Adipocyte (in vitro differentiated cells): ENCODE measurements around the gene VGLL2.

Experiments
- DNase-seq: peaks from one replicate; pipeline ENCODE4 v3.0.0-alpha.2; 2015; ENCODE audit warnings: low read depth
- H3K27me3 ChIP-seq: replicated peaks from 2 replicates; pipeline ENCODE4 v1.7.0; 2013; ENCODE audit warnings: mild to moderate bottlenecking, low read length, moderate library complexity; ENCODE audit not compliant: control insufficient read depth, insufficient read depth
- H3K36me3 ChIP-seq: 2 replicates; pipeline ENCODE4 v1.7.0; 2013; ENCODE audit warnings: low read length, mild to moderate bottlenecking, moderate library complexity; ENCODE audit not compliant: control insufficient read depth, insufficient read depth, severe bottlenecking
- H3K4me1 ChIP-seq: 2 replicates; pipeline ENCODE4 v1.7.0; 2013; ENCODE audit warnings: mild to moderate bottlenecking, low read length, moderate library complexity; ENCODE audit not compliant: control insufficient read depth, insufficient read depth
- H3K4me3 ChIP-seq: 2 replicates; pipeline ENCODE4 v1.7.0; 2013; ENCODE audit warnings: mild to moderate bottlenecking, low read length, moderate library complexity
- H3K9ac ChIP-seq: 2 replicates; pipeline ENCODE4 v1.7.0; 2013; ENCODE audit warnings: mild to moderate bottlenecking, low read length, moderate library complexity
- H3K9me3 ChIP-seq: 2 replicates; pipeline ENCODE4 v1.7.0; 2013; ENCODE audit warnings: mild to moderate bottlenecking, low read length, moderate library complexity; ENCODE audit not compliant: control insufficient read depth

VGLL2 gene

GRCh38 chr6:117270055-117270842 is 4.9 kb downstream of the VGLL2 start:
- peaks cover 14% of the 10 kb centered on the region for H3K4me1 ChIP-seq
- peak; percentile 12 for DNase-seq
- no peak overlapping the region for H3K9ac ChIP-seq
- H3K4me3 ChIP-seq: peak overlapping the region; percentile 39
- H3K36me3 ChIP-seq: no peaks in the 10 kb centered on the region
- H3K9me3 ChIP-seq: peaks cover 4% of the 10 kb centered on the region
- peaks cover 93% of the 10 kb centered on the region for H3K27me3 ChIP-seq

DNA sequence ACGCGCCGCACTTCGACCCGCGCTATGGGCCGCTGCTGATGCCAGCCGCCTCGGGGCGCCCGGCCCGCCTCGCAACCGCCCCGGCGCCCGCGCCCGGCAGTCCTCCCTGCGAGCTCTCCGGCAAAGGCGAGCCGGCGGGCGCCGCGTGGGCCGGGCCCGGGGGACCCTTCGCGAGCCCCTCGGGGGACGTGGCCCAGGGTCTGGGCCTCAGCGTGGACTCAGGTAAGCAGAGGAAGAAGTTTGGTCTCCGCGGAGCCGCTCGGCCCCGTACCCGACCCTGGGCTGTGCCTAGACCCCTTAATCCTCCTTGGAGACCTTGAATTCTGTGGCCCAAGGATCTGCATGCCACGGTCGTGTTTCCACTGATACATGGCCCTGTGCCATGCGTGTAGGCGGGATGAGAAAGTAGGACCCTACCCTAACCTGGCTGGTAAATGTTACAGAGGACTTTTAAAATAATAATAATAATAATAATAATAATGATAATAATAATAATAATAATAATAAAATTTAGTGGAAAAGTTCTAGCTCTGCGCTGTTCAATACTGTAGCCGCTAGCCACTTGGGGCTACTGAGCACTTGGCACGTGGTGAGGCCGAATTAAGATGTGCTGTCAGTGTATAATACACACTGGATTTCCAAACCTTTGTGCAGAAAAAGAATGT is 5.6 kb downstream of the VGLL2 start:
- Histone ChIP-seq H3K36me3 (no peaks in the 10 kb centered on the region), H3K9me3 (peaks cover 4% of the 10 kb centered on the region), H3K4me1 (peaks cover 8% of the 10 kb centered on the region), H3K27me3 (peaks cover 94% of the 10 kb centered on the region), H3K4me3 (peak overlapping the region; percentile 39), H3K9ac (no peak overlapping the region)
- no peak for DNase-seq

DNA sequence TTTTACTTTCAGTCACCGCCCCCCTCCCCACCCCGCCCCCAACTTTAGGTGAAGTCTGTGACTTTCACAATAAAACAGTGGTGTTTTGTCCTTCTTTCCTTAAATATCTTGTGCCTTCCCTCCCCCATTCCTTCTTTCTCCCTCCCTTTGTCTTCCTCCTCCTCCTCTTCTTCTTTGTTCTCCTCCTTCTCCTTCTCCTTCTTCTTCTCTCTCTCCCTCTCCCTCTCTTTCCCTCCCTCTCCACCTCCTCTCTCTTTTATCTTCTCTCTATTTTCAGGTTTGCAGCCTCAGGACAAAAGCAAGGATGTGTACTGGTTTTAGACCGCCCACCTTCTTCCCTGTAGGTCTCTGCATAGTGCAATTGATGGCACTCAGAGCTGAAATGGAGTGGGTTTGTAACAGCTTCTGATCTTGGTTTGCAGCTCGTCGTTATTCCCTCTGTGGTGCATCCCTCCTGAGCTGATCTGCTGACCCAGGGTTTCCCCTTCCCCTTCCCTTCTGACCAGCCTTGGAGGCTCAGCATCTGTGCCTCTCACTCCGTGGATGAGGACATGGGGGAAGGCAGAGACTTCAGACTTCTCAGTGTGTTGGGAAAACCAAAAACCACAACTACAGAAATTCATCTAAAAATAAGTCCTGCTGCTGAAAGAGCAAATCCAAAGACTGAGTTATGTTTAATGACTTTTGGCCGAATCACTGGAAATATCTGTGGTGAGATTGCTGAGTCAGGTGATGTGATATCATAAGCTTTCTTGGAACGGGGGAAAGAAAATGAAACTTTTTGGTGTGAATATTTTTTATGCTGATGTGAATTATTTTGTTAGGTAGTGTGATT is 6.9 kb downstream of the VGLL2 start:
- DNase-seq: no peak
- H3K4me3 ChIP-seq: no peak overlapping the region
- H3K9me3 ChIP-seq: peaks cover 4% of the 10 kb centered on the region
- H3K4me1 ChIP-seq: peaks cover 6% of the 10 kb centered on the region
- H3K36me3 ChIP-seq: no peaks in the 10 kb centered on the region
- H3K9ac ChIP-seq: no peak overlapping the region
- peaks cover 92% of the 10 kb centered on the region for H3K27me3 ChIP-seq

- DNase-seq: no peak
- Histone ChIP-seq H3K9ac (no peak overlapping the region), H3K27me3 (peaks cover 86% of the 10 kb centered on the region), H3K36me3 (no peaks in the 10 kb centered on the region), H3K9me3 (peaks cover 4% of the 10 kb centered on the region), H3K4me3 (no peak overlapping the region), H3K4me1 (peaks cover 6% of the 10 kb centered on the region)
Measured at GRCh38 chr6:117272891-117273290, 7.5 kb downstream of the VGLL2 start.

DNA sequence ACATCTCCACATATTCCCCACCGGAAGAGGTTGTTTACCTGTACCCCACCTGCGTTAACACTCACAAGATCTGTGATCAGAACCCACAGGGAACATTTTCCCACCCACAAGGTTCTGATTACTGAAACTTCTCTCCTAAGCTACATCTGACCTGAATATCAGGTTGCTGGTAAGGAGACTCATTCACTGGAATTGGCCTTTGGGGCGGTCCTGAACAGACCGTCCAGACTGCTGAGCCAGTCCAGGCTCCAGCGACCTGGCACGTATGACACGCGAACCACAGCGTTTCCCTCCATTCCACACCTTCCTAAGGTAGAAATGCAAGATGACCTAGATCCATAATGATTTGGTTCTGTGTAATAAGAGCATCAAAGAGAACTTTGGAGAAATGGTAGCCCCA is 9.8 kb downstream of the VGLL2 start:
- Histone ChIP-seq H3K4me1 (peaks cover 2% of the 10 kb centered on the region), H3K27me3 (peaks cover 74% of the 10 kb centered on the region), H3K4me3 (no peak overlapping the region), H3K9ac (no peak overlapping the region), H3K36me3 (no peaks in the 10 kb centered on the region), H3K9me3 (no peaks in the 10 kb centered on the region)
- no peak for DNase-seq

- H3K9me3 ChIP-seq: no peaks in the 10 kb centered on the region
- H3K9ac ChIP-seq: no peak overlapping the region
- H3K27me3 ChIP-seq: peaks cover 71% of the 10 kb centered on the region
- H3K36me3 ChIP-seq: no peaks in the 10 kb centered on the region
- H3K4me1 ChIP-seq: no peaks in the 10 kb centered on the region
- H3K4me3 ChIP-seq: no peak overlapping the region
- DNase-seq: no peak
Measured at GRCh38 chr6:117275711-117276110, 10.4 kb downstream of the VGLL2 start.

GRCh38 chr6:117276778-117277316 is 11.5 kb downstream of the VGLL2 start:
- peaks cover 62% of the 10 kb centered on the region for H3K27me3 ChIP-seq
- no peak overlapping the region for H3K4me3 ChIP-seq
- H3K9me3 ChIP-seq: no peaks in the 10 kb centered on the region
- no peaks in the 10 kb centered on the region for H3K4me1 ChIP-seq
- no peak for DNase-seq
- H3K9ac ChIP-seq: no peak overlapping the region
- H3K36me3 ChIP-seq: no peaks in the 10 kb centered on the region

GRCh38 chr6:117280922-117281321 is 15.6 kb downstream of the VGLL2 start:
- H3K36me3 ChIP-seq: no peaks in the 10 kb centered on the region
- DNase-seq: no peak
- H3K27me3 ChIP-seq: peaks cover 23% of the 10 kb centered on the region
- no peak overlapping the region for H3K9ac ChIP-seq
- H3K4me3 ChIP-seq: no peak overlapping the region
- peaks cover 5% of the 10 kb centered on the region for H3K9me3 ChIP-seq
- H3K4me1 ChIP-seq: no peaks in the 10 kb centered on the region

DNA sequence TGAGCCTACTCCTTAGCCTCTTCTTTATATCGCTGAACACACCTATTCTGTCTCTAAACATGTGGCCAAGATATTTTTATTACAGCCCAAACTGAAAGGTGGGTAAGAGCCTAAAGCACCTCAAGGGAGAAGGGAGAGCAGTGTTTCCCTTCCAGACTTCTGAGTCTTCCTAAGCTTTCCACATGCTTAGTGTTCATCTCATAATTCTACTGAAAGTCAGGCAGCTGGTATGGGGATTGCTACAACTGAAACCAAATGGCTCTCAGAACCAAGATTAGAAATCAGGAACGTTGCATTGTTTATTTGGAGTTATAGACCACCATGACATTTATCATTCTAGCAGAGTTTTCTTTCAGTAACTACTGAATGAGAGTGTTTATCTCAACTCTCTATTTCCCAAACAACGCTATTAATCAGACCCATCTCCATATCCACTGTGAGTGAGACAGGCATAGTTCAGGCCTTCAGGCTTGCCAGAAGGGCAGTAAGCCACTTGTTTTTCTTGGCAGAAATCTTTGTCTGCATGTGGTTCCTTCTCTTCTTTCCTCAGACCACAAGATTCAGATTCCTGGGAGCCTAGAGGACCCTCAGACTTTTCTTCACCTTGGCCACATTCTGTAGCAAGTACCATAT is 22.8 kb downstream of the VGLL2 start:
- DNase-seq: no peak
- Histone ChIP-seq H3K9me3 (peaks cover 5% of the 10 kb centered on the region), H3K36me3 (no peaks in the 10 kb centered on the region), H3K4me3 (no peak overlapping the region), H3K4me1 (no peaks in the 10 kb centered on the region), H3K27me3 (no peaks in the 10 kb centered on the region), H3K9ac (no peak overlapping the region)

DNA sequence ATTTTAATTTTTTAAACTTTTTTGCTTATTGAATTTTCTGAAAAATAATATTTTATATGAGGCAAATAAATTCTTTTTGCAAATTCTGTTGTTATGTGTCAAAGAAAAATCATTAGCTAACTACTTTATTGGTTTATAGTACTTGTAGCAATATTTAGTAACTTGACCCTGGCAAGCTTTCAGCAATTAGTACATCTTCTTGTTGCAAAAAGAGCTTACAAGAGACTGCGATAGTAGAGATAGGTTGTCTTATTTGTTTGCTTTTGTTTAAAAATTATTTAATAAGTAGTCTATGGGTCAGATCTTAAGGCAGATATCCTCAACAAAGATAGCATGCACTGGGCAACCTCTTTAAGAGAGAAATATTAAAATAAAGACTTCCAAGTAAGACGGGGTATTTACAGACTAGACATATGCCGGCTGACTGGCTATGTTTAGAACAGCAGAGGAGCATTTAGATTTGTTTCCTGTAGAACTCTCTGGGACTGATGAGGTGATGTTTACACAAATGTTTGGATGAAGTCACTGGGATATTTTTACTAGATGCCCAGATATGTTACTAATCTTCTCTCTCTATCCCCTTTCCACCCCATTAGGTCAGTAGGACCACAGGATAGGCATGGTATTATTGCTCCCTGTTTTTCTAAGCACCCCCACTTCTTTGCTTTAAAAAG is 25.0 kb downstream of the VGLL2 start:
- Histone ChIP-seq H3K36me3 (no peaks in the 10 kb centered on the region), H3K9ac (no peak overlapping the region), H3K9me3 (no peaks in the 10 kb centered on the region), H3K27me3 (no peaks in the 10 kb centered on the region), H3K4me1 (no peaks in the 10 kb centered on the region), H3K4me3 (no peak overlapping the region)
- DNase-seq: no peak
